Measurements from ENCODE around the gene ABCA8. TPM values are rescaled to one million over a fixed set of nuclear protein-coding genes. Genes with fewer than 3 reads are reported as not detected.

Gene ABCA8
- total and polyA plus RNA-seq, 10 of the 15 experiments (the other 5 are each of a cell fraction or from before 2014, with no cell fraction given): 0.05 to 0.15 TPM; not detected in 8

DNA sequence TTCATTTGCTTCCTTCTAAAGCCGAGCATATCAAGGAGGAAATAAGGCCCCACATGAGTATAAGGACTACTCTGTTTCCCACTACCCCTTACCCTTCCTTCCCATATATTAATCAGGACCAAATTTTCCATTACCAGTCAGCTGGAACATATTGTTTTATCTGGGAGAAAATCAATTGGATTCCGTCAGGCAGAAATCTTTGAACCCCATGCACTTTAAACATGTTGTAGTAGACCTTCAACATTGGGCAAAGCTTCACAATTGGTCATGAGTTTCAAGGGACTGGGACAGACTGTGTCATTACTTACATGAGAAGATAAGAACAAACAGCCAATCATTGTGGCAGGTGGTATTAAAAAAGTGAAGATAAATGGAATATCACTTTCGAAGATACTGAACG, 70.3 kb downstream of the ABCA8 start (continued):
- TF ChIP-seq, protein P1, sequence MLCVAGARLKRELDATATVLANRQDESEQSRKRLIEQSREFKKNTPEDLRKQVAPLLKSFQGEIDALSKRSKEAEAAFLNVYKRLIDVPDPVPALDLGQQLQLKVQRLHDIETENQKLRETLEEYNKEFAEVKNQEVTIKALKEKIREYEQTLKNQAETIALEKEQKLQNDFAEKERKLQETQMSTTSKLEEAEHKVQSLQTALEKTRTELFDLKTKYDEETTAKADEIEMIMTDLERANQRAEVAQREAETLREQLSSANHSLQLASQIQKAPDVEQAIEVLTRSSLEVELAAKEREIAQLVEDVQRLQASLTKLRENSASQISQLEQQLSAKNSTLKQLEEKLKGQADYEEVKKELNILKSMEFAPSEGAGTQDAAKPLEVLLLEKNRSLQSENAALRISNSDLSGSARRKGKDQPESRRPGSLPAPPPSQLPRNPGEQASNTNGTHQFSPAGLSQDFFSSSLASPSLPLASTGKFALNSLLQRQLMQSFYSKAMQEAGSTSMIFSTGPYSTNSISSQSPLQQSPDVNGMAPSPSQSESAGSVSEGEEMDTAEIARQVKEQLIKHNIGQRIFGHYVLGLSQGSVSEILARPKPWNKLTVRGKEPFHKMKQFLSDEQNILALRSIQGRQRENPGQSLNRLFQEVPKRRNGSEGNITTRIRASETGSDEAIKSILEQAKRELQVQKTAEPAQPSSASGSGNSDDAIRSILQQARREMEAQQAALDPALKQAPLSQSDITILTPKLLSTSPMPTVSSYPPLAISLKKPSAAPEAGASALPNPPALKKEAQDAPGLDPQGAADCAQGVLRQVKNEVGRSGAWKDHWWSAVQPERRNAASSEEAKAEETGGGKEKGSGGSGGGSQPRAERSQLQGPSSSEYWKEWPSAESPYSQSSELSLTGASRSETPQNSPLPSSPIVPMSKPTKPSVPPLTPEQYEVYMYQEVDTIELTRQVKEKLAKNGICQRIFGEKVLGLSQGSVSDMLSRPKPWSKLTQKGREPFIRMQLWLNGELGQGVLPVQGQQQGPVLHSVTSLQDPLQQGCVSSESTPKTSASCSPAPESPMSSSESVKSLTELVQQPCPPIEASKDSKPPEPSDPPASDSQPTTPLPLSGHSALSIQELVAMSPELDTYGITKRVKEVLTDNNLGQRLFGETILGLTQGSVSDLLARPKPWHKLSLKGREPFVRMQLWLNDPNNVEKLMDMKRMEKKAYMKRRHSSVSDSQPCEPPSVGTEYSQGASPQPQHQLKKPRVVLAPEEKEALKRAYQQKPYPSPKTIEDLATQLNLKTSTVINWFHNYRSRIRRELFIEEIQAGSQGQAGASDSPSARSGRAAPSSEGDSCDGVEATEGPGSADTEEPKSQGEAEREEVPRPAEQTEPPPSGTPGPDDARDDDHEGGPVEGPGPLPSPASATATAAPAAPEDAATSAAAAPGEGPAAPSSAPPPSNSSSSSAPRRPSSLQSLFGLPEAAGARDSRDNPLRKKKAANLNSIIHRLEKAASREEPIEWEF (IDR thresholded peaks at IDR 0.05; ENCODE audit: insufficient replicate concordance, low read depth, low read length): no peak

GRCh38 chr17:68878226-68878885, 76.8 kb downstream of the ABCA8 start:
- in situ Hi-C loops (cut with MboI): no loop called here
- H3K9me3 ChIP-seq (replicated peaks; ENCODE audit: control insufficient read depth, insufficient read depth, low read length): no peaks in the 10 kb centered on the region; the same call in 1 of the 3 replicates
- intact Hi-C loops (cut with micrococcal nuclease; ENCODE audit: unreplicated experiment): no loop called here
- no peak overlapping the region for H3K27ac ChIP-seq (ENCODE audit: control insufficient read depth, insufficient read depth)
- no peak overlapping the region for H3K9ac ChIP-seq (ENCODE audit: control insufficient read depth, insufficient read depth, low read length)
- H3K79me2 ChIP-seq (ENCODE audit: control insufficient read depth, insufficient read depth, low read length): no peaks in the 10 kb centered on the region
- CTCF ChIA-PET: interaction anchor here (0.8 kb wide), 1 partner anchor 76 kb away, joined by 3 read pairs; no protein-coding TSS in a partner anchor
- ATAC-seq (no peak), DNase-seq (ENCODE audit: low read depth, low spot score) (no peak), FAIRE-seq (no peak)
- RAD21 ChIA-PET (ENCODE audit: unreplicated experiment): no interaction called here
- TF ChIP-seq BCL11A (IDR thresholded peaks at IDR 0.05; ENCODE audit: low read depth, low read length) (no peak), NFYB (IDR thresholded peaks at IDR 0.05; ENCODE audit: insufficient read depth, low read depth, low read length) (no peak)
- no peaks in the 10 kb centered on the region for H3K36me3 ChIP-seq (ENCODE audit: control insufficient read depth in 2 of 2, insufficient read depth in 2 of 2, low read length in 1 of 2)
- BruUV-seq (replicated peaks): no TSS peak
- POLR2A ChIA-PET: no interaction called here
- WGBS (ENCODE audit: insufficient coverage, insufficient replicate concordance, low lambda C conversion rate, missing lambda C conversion rate): 24% methylated on average over 5 of the region's 5 CpGs
- no peak overlapping the region for H3K4me2 ChIP-seq (ENCODE audit: control insufficient read depth, insufficient read depth)
- no peak overlapping the region for H3K4me3 ChIP-seq
- SMC1A ChIA-PET (ENCODE audit: uncharacterized antibody, unreplicated experiment): no interaction called here
- H3K27me3 ChIP-seq (replicated peaks in 1 of 2; ENCODE audit: control insufficient read depth in 2 of 2, insufficient read depth in 2 of 2, low read length in 1 of 2): no peaks in the 10 kb centered on the region
- H2AFZ ChIP-seq (ENCODE audit: control insufficient read depth, low read depth, low read length): no peak overlapping the region
- H3K4me1 ChIP-seq (ENCODE audit: control insufficient read depth, insufficient read depth, low read length): no peaks in the 10 kb centered on the region
- no peaks in the 10 kb centered on the region for H4K20me1 ChIP-seq (ENCODE audit: control insufficient read depth, insufficient read depth)

Data from GM12878 (cell line).